Activated CD8-positive, alpha-beta T cell treated with anti-CD3 and anti-CD28 coated beads for 36 hours (primary cell): ENCODE results near the gene HNRNPAB. TPM values are rescaled to one million over a fixed set of nuclear protein-coding genes. Genes with fewer than 3 reads are reported as not detected.
A peak's percentile ranks its signal among the peaks of the same experiment; 100 is the strongest.

Source experiments
- ATAC-seq: fragments of 200-7000 bp; cut with Tn5 transposase; one replicate; pipeline ENCODE4 v1.10.0; 2021; ENCODE audit warnings: mild to moderate bottlenecking, moderate library complexity
- CTCF ChIA-PET: fragments of 350-600 bp; sonication (Branson Sonifier 250); formaldehyde crosslinking; loops from one replicate; lab custom pipeline; 2021; ENCODE audit warnings: antibody characterized with exemption; lab: Charles Lee
- POLR2A ChIA-PET: fragments of 350-600 bp; sonication (Branson Sonifier 250); formaldehyde crosslinking; loops from one replicate; lab custom pipeline; 2021; ENCODE audit warnings: antibody characterized with exemption; lab: Charles Lee
- DNase-seq: peaks from one replicate; pipeline ENCODE4 v3.0.0-alpha.2; 2020
- H3K27ac Mint-ChIP-seq: one replicate; pipeline ENCODE4 v1.8.0; 2021; ENCODE audit warnings: mild to moderate bottlenecking, mixed read lengths
- H3K27me3 Mint-ChIP-seq: one replicate; pipeline ENCODE4 v1.8.0; 2021; ENCODE audit warnings: mixed read lengths
- H3K36me3 Mint-ChIP-seq: one replicate; pipeline ENCODE4 v1.8.0; 2021; ENCODE audit warnings: low read depth, mixed read lengths
- H3K4me1 Mint-ChIP-seq: one replicate; pipeline ENCODE4 v1.8.0; 2021; ENCODE audit warnings: low read depth, mixed read lengths
- H3K4me3 Mint-ChIP-seq: one replicate; pipeline ENCODE4 v1.8.0; 2021; ENCODE audit warnings: mild to moderate bottlenecking, moderate library complexity, mixed read lengths
- H3K9me3 Mint-ChIP-seq: one replicate; pipeline ENCODE4 v1.8.0; 2021; ENCODE audit warnings: mixed read lengths
- CTCF ChIP-seq: fragments of 200-600 bp; IDR thresholded peaks from one replicate; pipeline ENCODE4 v1.8.0; 2022; ENCODE audit warnings: antibody characterized with exemption, mild to moderate bottlenecking
- intact Hi-C: fragments of 100-400 bp; cut with micrococcal nuclease; formaldehyde crosslinking; loops from one replicate; pipeline ENCODE4 v1.10.0; 2022
- total RNA-seq, 2 experiments: library from RNA; stranded (reverse); gene quantifications; one replicate each; pipeline ENCODE4 v1.2.3, GENCODE V29; 2021

Gene HNRNPAB
- total RNA-seq, result 100 to 1,000 TPM; 392 to 399 TPM

GRCh38 chr5:178204182-178204934, at the start of gene HNRNPAB:
Gene HNRNPAB (plus strand): TSS chr5:178204533. CDS start chr5:178204838, 305 bp downstream.
- DNase-seq (peak; percentile 97), ATAC-seq (peak; percentile 83)
- Mint-ChIP-seq H3K27me3 (peaks cover 2% of the 10 kb centered on the region), H3K4me1 (peaks cover 39% of the 10 kb centered on the region), H3K9me3 (no peaks in the 10 kb centered on the region), H3K36me3 (peaks cover 43% of the 10 kb centered on the region), H3K27ac (peak within 1 kb of the TSS; percentile 99), H3K4me3 (peak within 1 kb of the TSS; percentile 97)
- ChIA-PET POLR2A (interaction anchor here (0.6 to 16.9 kb wide), 31 partner anchors 9 to 1355 kb away, joined by 3 to 431 read pairs (median 4); partner anchors contain the start of genes N4BP3, NHP2 and PHYKPL), CTCF (interaction anchor here (0.7 to 1.4 kb wide), 4 partner anchors 11 to 128 kb away, joined by 3 to 6 read pairs (median 4); no protein-coding TSS in a partner anchor)
- intact Hi-C loops, result no loop called here
- no peak for TF ChIP-seq CTCF

GRCh38 chr5:178155065-178155464, 49.3 kb upstream of the HNRNPAB start:
- Mint-ChIP-seq H3K4me3 (no peak overlapping the region), H3K27me3 (no peaks in the 10 kb centered on the region), H3K4me1 (peaks cover 28% of the 10 kb centered on the region), H3K36me3 (peaks cover 26% of the 10 kb centered on the region), H3K27ac (no peak overlapping the region), H3K9me3 (no peaks in the 10 kb centered on the region)
- ATAC-seq (no peak), DNase-seq (no peak)
- CTCF ChIA-PET, result interaction anchor here (3.2 to 20.3 kb wide), 2 partner anchors 8 to 80 kb away, joined by 19 to 319 read pairs; no protein-coding TSS in a partner anchor
- POLR2A ChIA-PET, result interaction anchor here (0.6 to 1.2 kb wide), 3 partner anchors 40 to 58 kb away, joined by 3 to 5 read pairs (median 4); partner anchors contain the start of gene HNRNPAB
- intact Hi-C loops, result no loop called here
- TF ChIP-seq CTCF, result no peak

- POLR2A ChIA-PET, result no interaction called here
- Mint-ChIP-seq H3K27ac (no peak overlapping the region), H3K27me3 (peaks cover 5% of the 10 kb centered on the region), H3K4me3 (no peak overlapping the region), H3K4me1 (peaks cover 6% of the 10 kb centered on the region), H3K36me3 (no peaks in the 10 kb centered on the region), H3K9me3 (no peaks in the 10 kb centered on the region)
- intact Hi-C loops, result no loop called here
- ATAC-seq, result no peak
- no peak for DNase-seq
- TF ChIP-seq CTCF, result no peak
- CTCF ChIA-PET, result interaction anchor here (1.0 to 20.3 kb wide), 2 partner anchors 11 to 85 kb away, joined by 3 to 319 read pairs; no protein-coding TSS in a partner anchor
Observed at GRCh38 chr5:178160176-178160575, 44.2 kb upstream of the HNRNPAB start.

GRCh38 chr5:178162481-178162880, 41.9 kb upstream of the HNRNPAB start:
- no peak overlapping the region for H3K4me3 Mint-ChIP-seq
- ChIA-PET POLR2A (interaction anchor here (0.9 to 1.4 kb wide), 3 partner anchors 10 to 96 kb away, joined by 3 to 8 read pairs (median 3); no protein-coding TSS in a partner anchor), CTCF (interaction anchor here (2.0 to 4.1 kb wide), 4 partner anchors 8 to 87 kb away, joined by 5 to 56 read pairs (median 14); partner anchors contain the start of gene NHP2)
- no peak for TF ChIP-seq CTCF
- no peaks in the 10 kb centered on the region for H3K36me3 Mint-ChIP-seq
- no peak overlapping the region for H3K27ac Mint-ChIP-seq
- H3K4me1 Mint-ChIP-seq, result peaks cover 6% of the 10 kb centered on the region
- DNase-seq (no peak), ATAC-seq (no peak)
- intact Hi-C loops, result no loop called here
- peaks cover 6% of the 10 kb centered on the region for H3K27me3 Mint-ChIP-seq
- no peaks in the 10 kb centered on the region for H3K9me3 Mint-ChIP-seq
